Measurements from ENCODE around the gene FOXO3.

GRCh38 chr6:108523697-108524096 lies 37.0 kb upstream of the FOXO3 start:
- no peak for TF ChIP-seq CTCF (optimal IDR thresholded peaks at IDR 0.05 in 1 of 3, IDR thresholded peaks at IDR 0.05 in 1 of 3, conservative IDR thresholded peaks at IDR 0.05 in 1 of 3; ENCODE audit: extremely low read depth in 1 of 3, insufficient read depth in 2 of 3, low read length in 3 of 3)
- TF ChIP-seq EZH2 (IDR thresholded peaks at IDR 0.05; ENCODE audit: low read length) = no peak
